ENCODE data around the gene NOL4L.

NOL4L gene

DNA sequence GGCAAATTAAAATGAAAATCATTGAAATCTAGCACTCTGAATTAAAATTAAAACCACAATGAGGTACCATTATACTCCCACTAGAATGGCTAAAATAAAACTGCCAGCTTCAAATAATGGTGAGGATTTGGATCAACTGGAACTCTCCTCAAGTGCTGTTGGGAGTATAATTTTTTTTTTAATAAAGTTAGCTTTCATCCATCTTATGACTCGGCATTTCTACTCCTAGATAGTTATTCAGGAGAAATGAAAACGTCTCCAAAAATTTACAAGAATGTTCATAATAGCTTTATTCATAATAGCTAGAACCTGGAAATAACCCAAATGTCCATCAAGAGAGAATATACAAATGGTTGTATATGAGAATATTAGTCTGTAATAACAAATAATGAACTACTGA lies 163.8 kb downstream of the NOL4L start:
- DNase-seq (ENCODE audit: low spot score), result no peak

DNA sequence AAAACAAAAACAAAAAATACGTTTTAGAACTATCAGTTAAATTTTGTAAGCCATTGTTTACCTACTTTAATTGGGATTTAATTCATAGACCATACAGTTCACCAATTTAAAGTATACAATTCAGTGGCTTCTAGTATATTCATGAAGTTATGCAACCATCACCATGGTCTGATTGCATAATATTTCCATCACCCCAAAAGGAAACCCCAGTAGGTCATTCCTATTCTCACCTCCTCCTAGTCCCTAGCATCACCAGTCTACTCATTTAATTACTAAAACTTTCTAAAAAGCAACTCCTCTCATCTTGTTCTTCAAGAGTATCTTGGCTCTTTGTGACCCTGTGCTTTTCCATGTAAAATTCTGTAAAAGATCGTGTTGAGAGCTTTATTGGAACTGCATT lies 166.8 kb downstream of the NOL4L start:
- no peak for DNase-seq (ENCODE audit: low spot score)

DNA sequence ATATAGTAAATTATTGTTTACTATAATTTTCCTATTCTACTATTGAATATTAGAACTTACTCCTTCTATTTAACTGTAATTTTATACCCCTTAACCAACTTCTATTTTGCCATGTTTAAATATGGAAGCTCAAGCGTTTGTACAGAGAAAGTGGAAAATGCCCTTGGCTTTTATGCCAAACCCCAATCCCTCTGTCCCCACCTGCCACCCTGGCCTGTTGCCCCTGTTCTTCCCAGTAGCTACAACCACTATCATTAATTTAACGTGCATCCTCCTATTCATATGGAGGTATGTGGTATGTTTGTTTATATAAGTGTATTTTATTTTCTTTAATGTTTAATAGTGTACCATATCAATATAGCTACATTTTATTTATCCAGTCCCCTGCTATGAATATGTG lies 168.9 kb downstream of the NOL4L start:
- no peak for DNase-seq (ENCODE audit: low spot score)

DNA sequence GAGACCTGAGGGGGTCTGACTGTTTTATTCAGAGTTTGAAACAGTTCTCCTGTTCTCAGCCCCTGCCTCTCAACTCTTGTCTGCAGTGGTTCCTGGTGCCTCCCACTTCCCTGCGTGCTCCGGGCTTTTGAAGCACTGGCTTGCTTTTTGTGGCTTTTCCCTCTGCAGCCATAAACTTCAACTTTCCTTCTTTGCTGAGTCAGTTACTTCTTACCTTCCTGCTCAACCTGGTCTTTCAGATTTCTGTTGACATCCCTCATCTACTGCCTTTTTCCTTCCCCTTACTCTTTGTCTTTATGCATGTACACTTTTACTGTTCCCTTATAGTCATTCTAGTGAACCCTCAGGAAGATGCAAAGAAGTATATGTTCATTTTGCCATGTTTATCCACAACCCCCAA lies 169.6 kb downstream of the NOL4L start:
- DNase-seq (ENCODE audit: low spot score), result no peak

DNA sequence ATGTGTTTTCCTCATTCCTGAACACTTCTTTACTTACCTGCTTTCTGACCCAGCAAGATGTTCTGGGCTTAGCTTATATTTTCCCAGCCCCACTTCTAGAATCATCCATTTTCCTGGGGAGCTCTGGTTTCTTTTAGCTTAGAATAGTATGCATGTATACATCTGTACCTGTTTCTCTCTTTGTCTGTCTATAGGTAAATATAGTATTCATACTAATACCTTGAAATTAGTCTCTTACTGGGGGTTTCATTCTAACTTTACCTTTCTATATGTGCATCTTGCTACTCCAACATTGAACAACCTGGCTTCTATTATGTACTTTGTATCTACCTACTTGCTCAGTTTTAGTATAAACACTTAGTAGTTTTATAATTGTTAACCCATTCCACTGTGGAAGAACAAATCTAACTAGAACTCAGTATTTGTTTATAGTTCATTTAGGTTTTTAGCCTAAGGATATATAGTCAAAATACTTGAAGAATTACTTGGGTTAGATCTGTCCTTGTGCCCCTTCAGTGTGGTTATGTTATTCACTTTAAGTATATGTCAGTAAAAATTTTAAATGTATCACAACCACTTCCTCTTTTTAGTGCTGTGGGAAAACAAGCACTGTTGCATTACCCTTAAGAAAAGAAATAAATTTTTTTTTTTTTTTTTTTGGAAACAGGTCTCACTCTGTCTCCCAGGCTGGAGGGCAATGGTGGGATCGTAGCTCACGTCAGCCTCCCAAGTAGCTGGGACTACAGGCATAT lies 173.0 kb downstream of the NOL4L start:
- no peak for DNase-seq (ENCODE audit: low spot score)

DNA sequence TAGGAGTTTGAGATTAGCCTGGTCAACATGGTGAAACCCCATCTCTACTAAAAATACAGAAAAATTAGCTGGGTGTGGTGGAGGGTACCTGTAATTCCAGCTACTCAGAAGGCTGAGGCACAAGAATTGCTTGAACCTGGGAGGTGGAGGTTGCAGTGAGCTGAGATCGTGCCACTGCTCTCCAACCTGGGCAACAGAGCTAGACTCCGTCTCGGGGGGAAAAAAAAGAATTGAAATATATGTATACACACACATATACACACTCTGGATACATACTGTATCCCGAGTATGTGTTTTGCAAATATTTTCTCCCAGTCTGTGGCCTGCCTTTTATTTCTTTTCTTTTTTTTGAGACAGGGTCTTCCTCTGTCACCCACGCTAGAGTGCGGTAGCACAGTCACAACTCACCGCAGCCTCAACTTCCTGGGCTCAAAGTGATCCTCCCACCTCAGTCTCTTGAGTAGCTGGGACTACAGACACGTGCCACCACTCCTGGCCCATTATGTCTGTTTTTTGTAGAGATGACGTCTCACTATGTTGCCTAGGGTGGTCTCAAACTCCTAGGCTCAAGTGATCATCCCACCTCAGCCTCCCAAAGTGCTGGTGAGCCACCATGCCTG lies 177.9 kb downstream of the NOL4L start:
- DNase-seq (ENCODE audit: low spot score), result peak; percentile 66

DNA sequence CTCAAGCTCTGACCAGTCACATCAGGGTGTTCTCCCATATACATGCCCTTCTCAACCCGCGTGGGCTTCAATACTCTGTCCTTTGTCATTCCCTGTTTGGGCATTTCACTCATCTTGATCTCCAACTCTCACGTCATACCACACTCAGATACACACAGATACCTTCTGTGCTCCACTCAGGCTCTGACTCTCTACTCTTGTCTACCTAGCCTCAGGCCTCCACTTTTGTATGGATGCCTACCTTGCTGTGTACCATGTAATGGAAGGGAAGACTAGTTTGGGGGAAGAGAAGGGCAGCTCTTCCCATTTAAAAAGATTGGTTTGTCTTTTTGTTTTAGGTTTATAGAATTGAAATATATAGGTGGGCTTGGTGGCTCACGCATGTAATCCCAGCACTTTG lies 178.4 kb downstream of the NOL4L start:
- DNase-seq (ENCODE audit: low spot score), result no peak

DNA sequence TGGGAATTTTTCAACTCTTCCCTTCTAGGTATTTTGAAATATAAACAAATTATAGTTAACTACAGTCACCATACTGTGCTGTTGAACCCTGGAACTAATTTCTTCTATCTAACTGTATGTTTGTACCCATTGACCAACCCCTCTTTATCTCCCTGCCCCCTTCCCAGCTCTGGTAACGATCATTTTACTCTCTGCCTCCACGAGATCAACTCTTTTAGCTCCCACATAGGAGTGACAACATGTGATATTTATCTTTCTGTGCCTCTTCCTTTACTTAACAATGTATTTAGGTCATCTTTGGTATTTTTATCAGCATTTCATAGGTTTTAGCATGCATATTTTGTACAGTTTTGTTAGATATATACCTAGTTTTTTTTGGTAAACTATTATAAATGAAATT lies 181.1 kb downstream of the NOL4L start:
- DNase-seq (ENCODE audit: low spot score), result no peak

DNA sequence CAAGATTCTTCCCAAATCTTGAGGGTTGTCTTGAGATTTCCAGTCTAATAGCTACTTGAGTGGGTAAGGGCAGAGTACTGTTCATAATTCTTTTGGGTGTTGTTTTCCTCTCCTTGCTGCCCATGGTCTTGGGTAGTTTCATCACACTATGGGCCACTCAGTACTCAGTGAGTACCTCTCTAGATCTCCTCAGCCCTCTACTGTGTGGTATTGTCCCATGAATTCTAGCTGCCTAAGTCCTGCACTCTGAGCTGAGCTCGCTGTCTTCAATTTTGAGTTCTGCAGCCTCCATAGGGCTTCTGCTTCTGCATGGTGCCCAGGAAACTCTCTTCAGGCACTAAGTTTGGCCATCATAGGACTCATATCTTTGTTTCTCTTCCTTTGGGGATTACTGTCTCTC lies 184.7 kb downstream of the NOL4L start:
- no peak for DNase-seq (ENCODE audit: low spot score)

DNA sequence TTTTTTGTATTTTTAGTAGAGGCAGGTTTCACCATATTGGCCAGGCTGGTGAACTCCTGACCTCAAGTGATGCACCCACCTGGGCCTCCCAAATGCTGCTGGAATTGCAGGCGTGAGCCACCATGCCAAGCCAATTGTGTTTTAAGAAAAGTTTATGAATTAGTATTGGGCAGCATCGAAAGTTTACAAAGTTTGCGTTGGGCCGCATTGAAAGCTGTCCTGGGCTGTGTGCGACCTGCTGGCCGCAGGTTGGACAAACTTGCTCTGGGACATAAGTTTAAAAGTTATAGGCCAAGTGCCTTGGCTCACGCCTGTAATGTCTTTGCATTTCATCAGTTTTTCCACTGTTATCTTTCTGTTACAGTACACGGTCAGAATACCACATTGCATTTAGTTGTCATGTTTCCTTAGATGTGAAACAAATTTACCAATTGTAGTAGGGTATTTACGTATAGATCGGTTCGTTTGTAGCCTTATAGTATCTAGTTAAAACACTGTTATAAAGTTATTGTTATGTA lies 187.5 kb downstream of the NOL4L start:
- DNase-seq (ENCODE audit: low spot score), result no peak

DNA sequence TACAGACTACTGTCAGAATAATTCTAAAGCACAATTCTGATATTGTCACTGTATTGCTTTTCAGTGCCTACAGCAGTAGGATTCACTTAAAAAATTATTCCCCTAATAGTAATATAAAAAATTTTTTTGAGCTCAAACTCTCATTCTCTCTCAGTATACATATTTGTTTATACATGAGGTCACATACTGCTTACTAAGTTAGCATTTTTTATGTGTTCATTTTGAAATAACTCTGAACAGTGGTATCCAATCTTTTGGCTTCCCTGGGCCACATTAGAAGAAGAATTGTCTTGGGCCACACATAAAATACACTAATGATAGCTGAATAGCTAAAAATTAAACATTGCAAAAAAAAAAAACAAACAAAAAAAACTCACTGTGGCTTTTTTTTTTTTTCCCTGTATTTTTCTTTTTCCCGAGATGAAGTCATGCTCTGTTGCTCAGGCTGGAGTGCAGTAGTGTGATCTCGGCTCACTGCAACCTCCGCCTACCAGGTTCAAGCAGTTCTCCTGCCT lies 188.4 kb downstream of the NOL4L start:
- no peak for DNase-seq (ENCODE audit: low spot score)

DNA sequence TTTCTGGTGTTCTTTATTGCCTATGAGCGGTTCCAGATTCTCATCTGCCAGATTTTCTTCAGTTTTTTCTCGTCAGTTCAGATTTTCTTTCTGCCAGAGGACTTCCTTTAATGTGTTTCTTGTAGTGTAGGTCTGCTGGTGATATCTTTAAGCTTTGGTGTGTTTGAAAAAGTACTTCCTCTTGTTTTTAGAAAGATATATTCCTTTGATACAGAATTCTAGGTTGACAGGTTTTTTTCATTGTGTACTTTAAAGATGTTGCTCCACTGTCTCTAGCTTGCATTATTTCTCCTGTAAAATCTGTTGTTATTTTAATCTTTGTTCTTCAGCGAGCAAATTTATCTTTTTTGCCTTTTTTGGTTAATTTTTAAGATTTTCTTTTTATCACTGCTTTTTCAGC lies 190.1 kb downstream of the NOL4L start:
- no peak for DNase-seq (ENCODE audit: low spot score)
